ENCODE data around the gene NEGR1.

Gene NEGR1

GRCh38 chr1:71753746-71754145, 528.6 kb downstream of the NEGR1 start:
- DNase-seq (ENCODE audit: low read depth), result no peak
- in situ Hi-C loops (cut with HindIII; ENCODE audit: low sequenced_read_pairs), result no loop called here
- TF ChIP-seq CTCF (IDR thresholded peaks at IDR 0.05; ENCODE audit: low read depth, low read length, missing control alignments), result no peak
- H3K4me3 ChIP-seq (ENCODE audit: low read depth, low read length), result no peak overlapping the region

GRCh38 chr1:71745326-71745725, 537.0 kb downstream of the NEGR1 start:
- in situ Hi-C loops (cut with HindIII; ENCODE audit: low sequenced_read_pairs), result no loop called here
- no peak for TF ChIP-seq CTCF (IDR thresholded peaks at IDR 0.05; ENCODE audit: low read depth, low read length, missing control alignments)
- H3K4me3 ChIP-seq (ENCODE audit: low read depth, low read length), result no peak overlapping the region
- no peak for DNase-seq (ENCODE audit: low read depth)

GRCh38 chr1:71743862-71744261, 538.5 kb downstream of the NEGR1 start:
- TF ChIP-seq CTCF (IDR thresholded peaks at IDR 0.05; ENCODE audit: low read depth, low read length, missing control alignments), result no peak
- in situ Hi-C loops (cut with HindIII; ENCODE audit: low sequenced_read_pairs), result no loop called here
- DNase-seq (ENCODE audit: low read depth), result no peak
- no peak overlapping the region for H3K4me3 ChIP-seq (ENCODE audit: low read depth, low read length)

GRCh38 chr1:71738910-71739309, 543.4 kb downstream of the NEGR1 start:
- H3K4me3 ChIP-seq (ENCODE audit: low read depth, low read length), result no peak overlapping the region
- in situ Hi-C loops (cut with HindIII; ENCODE audit: low sequenced_read_pairs), result no loop called here
- TF ChIP-seq CTCF (IDR thresholded peaks at IDR 0.05; ENCODE audit: low read depth, low read length, missing control alignments), result no peak
- no peak for DNase-seq (ENCODE audit: low read depth)

- no peak for DNase-seq (ENCODE audit: low read depth)
- no peak for TF ChIP-seq CTCF (IDR thresholded peaks at IDR 0.05; ENCODE audit: low read depth, low read length, missing control alignments)
- in situ Hi-C loops (cut with HindIII; ENCODE audit: low sequenced_read_pairs), result no loop called here
- H3K4me3 ChIP-seq (ENCODE audit: low read depth, low read length), result no peak overlapping the region
Measured at GRCh38 chr1:71738256-71738655, 544.1 kb downstream of the NEGR1 start.

- TF ChIP-seq CTCF (IDR thresholded peaks at IDR 0.05; ENCODE audit: low read depth, low read length, missing control alignments), result no peak
- no peak overlapping the region for H3K4me3 ChIP-seq (ENCODE audit: low read depth, low read length)
- in situ Hi-C loops (cut with HindIII; ENCODE audit: low sequenced_read_pairs), result no loop called here
- no peak for DNase-seq (ENCODE audit: low read depth)
Measured at GRCh38 chr1:71737768-71738167, 544.6 kb downstream of the NEGR1 start.

- in situ Hi-C loops (cut with HindIII; ENCODE audit: low sequenced_read_pairs), result no loop called here
- DNase-seq (ENCODE audit: low read depth), result no peak
- no peak for TF ChIP-seq CTCF (IDR thresholded peaks at IDR 0.05; ENCODE audit: low read depth, low read length, missing control alignments)
- H3K4me3 ChIP-seq (ENCODE audit: low read depth, low read length), result no peak overlapping the region
Measured at GRCh38 chr1:71733121-71733520, 549.2 kb downstream of the NEGR1 start.
